GM18520 (cell line): ENCODE results near the gene ZNF546.

Experiments
- ATAC-seq: cut with Tn5 transposase; IDR thresholded peaks from one replicate; pipeline ENCODE4 v1.9.1; 2021; ENCODE audit not compliant: unreplicated experiment

The ZNF546 gene

GRCh38 chr19:40054632-40055031 is 57.8 kb downstream of the ZNF546 start:
- no peak for ATAC-seq

DNA sequence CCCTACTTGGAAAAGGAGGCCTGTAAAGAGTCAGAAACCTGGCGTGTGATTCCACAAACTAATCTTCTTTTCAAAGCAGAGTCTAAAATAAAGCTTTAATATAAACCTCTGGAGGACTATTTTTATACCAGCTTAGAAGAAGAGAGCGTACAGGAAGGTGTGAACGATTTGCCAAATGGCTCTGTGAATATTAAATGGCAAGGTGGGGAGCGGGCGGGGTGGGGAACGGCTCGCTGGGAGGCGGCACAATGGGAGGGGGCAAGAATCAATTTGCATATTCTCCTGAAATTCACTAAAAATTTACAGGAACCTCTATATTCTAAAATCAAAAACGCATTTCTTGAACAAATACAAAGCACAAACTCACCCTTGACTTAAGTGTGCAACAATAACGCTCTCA is 58.2 kb downstream of the ZNF546 start:
- ATAC-seq, result no peak

- ATAC-seq, result peak; percentile 61
Measured at GRCh38 chr19:40055832-40056504, 59.1 kb downstream of the ZNF546 start, which contains the start of gene ZNF780B. TSS of gene ZNF780B (minus strand) at chr19:40056231. CDS start at chr19:40050332, 5,899 bp downstream.

GRCh38 chr19:40056505-40056904 is 59.6 kb downstream of the ZNF546 start:
- no peak for ATAC-seq

DNA sequence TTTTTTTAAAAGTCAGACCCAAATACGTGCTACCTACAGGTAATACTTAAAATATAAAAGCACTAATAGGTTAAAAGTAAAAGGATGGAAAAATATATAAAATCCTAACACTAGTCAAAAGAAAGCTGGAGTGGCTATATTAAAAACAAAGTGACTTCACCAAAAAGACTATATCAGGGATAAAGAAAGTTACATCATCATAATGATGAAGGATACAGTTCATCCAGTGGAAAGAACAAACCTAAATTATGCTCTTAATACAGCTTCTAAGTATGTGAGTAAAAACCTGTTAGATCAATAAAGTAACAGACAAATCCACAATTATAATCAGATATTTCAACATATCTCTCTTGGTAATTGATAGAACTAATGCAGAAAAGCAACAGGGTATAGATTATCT is 60.3 kb downstream of the ZNF546 start:
- ATAC-seq, result no peak

GRCh38 chr19:40059624-40060023 is 62.8 kb downstream of the ZNF546 start:
- ATAC-seq, result no peak

DNA sequence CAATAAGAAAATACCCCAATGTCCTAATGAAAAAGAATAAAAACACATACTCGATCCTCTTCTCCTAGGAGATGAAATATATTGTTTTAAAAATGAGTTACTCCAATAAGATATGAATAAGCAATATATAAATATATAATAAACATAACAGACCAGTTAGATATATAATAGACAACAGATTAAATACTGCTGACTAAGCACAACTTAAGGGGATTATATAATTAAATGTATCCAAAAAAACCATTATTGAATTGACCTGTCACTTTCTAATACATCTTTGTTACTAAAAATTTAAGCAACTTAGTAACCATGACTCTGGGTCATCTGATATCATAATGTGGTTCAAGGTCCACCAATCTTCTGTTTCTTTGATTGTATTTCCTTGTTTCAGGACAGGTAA is 73.2 kb downstream of the ZNF546 start:
- no peak for ATAC-seq
